GM12878 (cell line): ENCODE data around the gene EXD1. TPM values are rescaled to one million over a fixed set of nuclear protein-coding genes. Genes with fewer than 3 reads are reported as not detected.
"Not testable (repeated sequence)": the region's sequence is repeated elsewhere in the genome, so short reads cannot be mapped to it uniquely, and the experiment has no call there.

Experiments used
- ATAC-seq: fragments of 200-7000 bp; cut with Tn5 transposase; 3 replicates; pipeline ENCODE4 v1.9.1; 2020; ENCODE audit warnings: mild to moderate bottlenecking, moderate library complexity
- BruUV-seq: library from RNA; stranded (reverse); fragments of 400-500 nt; replicated peaks from 2 replicates; lab custom pipeline; 2021; lab: Mats Ljungman, UMichigan
- CTCF ChIA-PET: fragments of 300-600 bp; sonication (Branson Sonifier 250); formaldehyde crosslinking; extraction: SDS; loops from one replicate; lab custom pipeline; 2021; ENCODE audit warnings: inconsistent platforms; lab: Yijun Ruan, JAX
- POLR2A ChIA-PET: fragments of 350-600 bp; formaldehyde crosslinking; extraction: SDS; loops from one replicate; lab custom pipeline; 2021; ENCODE audit warnings: inconsistent platforms; lab: Charles Lee
- RAD21 ChIA-PET: fragments of 300-600 bp; sonication (Branson Sonifier 250); formaldehyde crosslinking; loops from one replicate; lab custom pipeline; 2023; ENCODE audit warnings: antibody characterized with exemption; ENCODE audit not compliant: unreplicated experiment; lab: Charles Lee
- SMC1A ChIA-PET: fragments of 300-600 bp; sonication (Branson Sonifier 250); formaldehyde crosslinking; loops from one replicate; lab custom pipeline; 2023; ENCODE audit not compliant: unreplicated experiment, uncharacterized antibody; lab: Charles Lee
- DNase-seq: peaks from one replicate; pipeline ENCODE4 v3.0.0-alpha.2; 2011; ENCODE audit warnings: low read depth, low spot score
- FAIRE-seq: peaks from 3 replicates; lab custom pipeline; 2011; peaks lifted over from hg19 to GRCh38; lab: Jason Lieb, UNC
- H2AFZ ChIP-seq: 2 replicates; pipeline ENCODE4 v1.6.0; 2011; ENCODE audit warnings: low read depth, low read length, control low read depth; ENCODE audit not compliant: control insufficient read depth
- H3K27ac ChIP-seq: 2 replicates; pipeline ENCODE4 v1.5.1; 2011; ENCODE audit warnings: control low read depth; ENCODE audit not compliant: control insufficient read depth, insufficient read depth
- H3K27me3 ChIP-seq, 2 experiments: replicated peaks in 1 of 2; 2 replicates each; pipeline versions ENCODE4 v1.6.0 to v1.6.1; 2011; ENCODE audit warnings: low read length in 1 of 2; ENCODE audit not compliant: control insufficient read depth in 2 of 2, insufficient read depth in 2 of 2
- H3K36me3 ChIP-seq, 2 experiments: 2 replicates each; pipeline ENCODE4 v1.5.1; 2011; ENCODE audit warnings: low read length in 1 of 2; ENCODE audit not compliant: control insufficient read depth in 2 of 2, insufficient read depth in 2 of 2
- H3K4me1 ChIP-seq: 2 replicates; pipeline ENCODE4 v1.6.1; 2011; ENCODE audit warnings: mild to moderate bottlenecking, low read length, moderate library complexity, mixed read lengths; ENCODE audit not compliant: control insufficient read depth, insufficient read depth
- H3K4me2 ChIP-seq: 2 replicates; pipeline ENCODE4 v1.6.0; 2011; ENCODE audit warnings: control low read depth; ENCODE audit not compliant: control insufficient read depth, insufficient read depth
- H3K4me3 ChIP-seq: fragments of 200-600 bp; sonication (generic); 2 replicates; pipeline ENCODE4 v1.5.1; 2016
- H3K79me2 ChIP-seq: 2 replicates; pipeline ENCODE4 v1.6.0; 2011; ENCODE audit warnings: low read length; ENCODE audit not compliant: control insufficient read depth, insufficient read depth
- H3K9ac ChIP-seq: 2 replicates; pipeline ENCODE4 v1.8.0; 2011; ENCODE audit warnings: low read length, control low read depth, mixed read lengths; ENCODE audit not compliant: control insufficient read depth, insufficient read depth
- H3K9me3 ChIP-seq: replicated peaks from 3 replicates; pipeline ENCODE4 v1.5.1; 2011; ENCODE audit warnings: mild to moderate bottlenecking, low read length; ENCODE audit not compliant: control insufficient read depth, insufficient read depth
- H4K20me1 ChIP-seq: 2 replicates; pipeline ENCODE4 v1.6.0; 2011; ENCODE audit not compliant: control insufficient read depth, insufficient read depth
- WGBS: methylation state at CpG from one replicate; pipeline ENCODE4 v1.1.6; 2016; ENCODE audit warnings: low lambda C conversion rate; ENCODE audit not compliant: insufficient replicate concordance, insufficient coverage; ENCODE audit errors: missing lambda C conversion rate; 5-methylcytosine and 5-hydroxymethylcytosine counted together
- in situ Hi-C: fragments of 300-500 bp; cut with MboI; formaldehyde crosslinking; loops from 9 replicates; pipeline ENCODE4 v1.14.3; 2018; ENCODE audit warnings: mixed read lengths
- intact Hi-C: fragments of 100-400 bp; cut with micrococcal nuclease; formaldehyde crosslinking; loops from one replicate; pipeline ENCODE4 v1.14.2; 2022; ENCODE audit not compliant: unreplicated experiment
- polyA plus RNA-seq, 11 experiments: library from polyadenylated mRNA; depleted of rRNA in 4 of 11; unstranded in 6 of 11; stranded (reverse) in 5 of 11; fragments of >200 nt; fragmentation: Nextera tagmentation in 4 of 11; fragmentation: Illumina TruSeq in 1 of 11; extraction: Ambion mirVana in 4 of 11; extraction: Trizol in 1 of 11; gene quantifications; 1 replicate in 1 of 11; 2 replicates in 10 of 11; pipeline versions ENCODE4 v1.2.1 to v1.2.3, GENCODE V29; 2011 to 2016; ENCODE audit warnings: inconsistent platforms in 2 of 11, missing spikeins in 2 of 11, low read depth in 1 of 11
- total RNA-seq, 4 experiments: library from RNA; depleted of rRNA in 3 of 4; stranded (reverse); fragments of >200 nt in 3 of 4; fragmentation: Illumina TruSeq in 1 of 4; extraction: Trizol in 1 of 4; gene quantifications; 2 replicates each; pipeline versions ENCODE4 v1.2.1 to v1.2.3, GENCODE V29; 2013 to 2021

The EXD1 gene
- total and polyA plus RNA-seq, 10 of the 15 experiments (the other 5 are each of a cell fraction or from before 2014, with no cell fraction given): 0.19 TPM; not detected in 9

DNA sequence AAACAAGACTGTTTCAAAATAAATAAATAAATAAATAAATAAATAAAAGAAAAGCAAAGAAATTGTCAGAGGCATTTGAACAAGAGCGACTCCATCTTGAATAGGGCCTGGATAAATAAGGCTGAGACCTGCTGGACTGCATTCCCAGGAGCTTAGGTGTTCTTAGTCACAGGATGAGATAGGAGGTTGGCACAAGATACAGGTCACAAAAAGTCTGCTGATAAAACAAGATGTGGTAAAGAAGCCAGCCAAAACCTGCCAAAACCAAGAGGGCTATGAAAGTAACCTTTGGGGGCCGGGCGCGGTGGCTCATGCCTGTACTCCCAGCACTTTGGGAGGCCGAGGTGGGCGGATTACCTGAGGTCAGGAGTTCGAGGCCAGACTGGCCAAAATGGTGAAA lies 91.4 kb downstream of the EXD1 start:
- 65% methylated on average over 7 of the region's 7 CpGs for WGBS
- H3K9me3 ChIP-seq, H3K9ac ChIP-seq, ATAC-seq, intact Hi-C loops, RAD21 ChIA-PET, H3K27me3 ChIP-seq, H3K79me2 ChIP-seq, CTCF ChIA-PET, in situ Hi-C loops, H4K20me1 ChIP-seq, BruUV-seq, H3K4me1 ChIP-seq, H3K27ac ChIP-seq, SMC1A ChIA-PET, H3K4me2 ChIP-seq, POLR2A ChIA-PET, H3K36me3 ChIP-seq, FAIRE-seq, H2AFZ ChIP-seq, H3K4me3 ChIP-seq, DNase-seq: not testable (repeated sequence)

DNA sequence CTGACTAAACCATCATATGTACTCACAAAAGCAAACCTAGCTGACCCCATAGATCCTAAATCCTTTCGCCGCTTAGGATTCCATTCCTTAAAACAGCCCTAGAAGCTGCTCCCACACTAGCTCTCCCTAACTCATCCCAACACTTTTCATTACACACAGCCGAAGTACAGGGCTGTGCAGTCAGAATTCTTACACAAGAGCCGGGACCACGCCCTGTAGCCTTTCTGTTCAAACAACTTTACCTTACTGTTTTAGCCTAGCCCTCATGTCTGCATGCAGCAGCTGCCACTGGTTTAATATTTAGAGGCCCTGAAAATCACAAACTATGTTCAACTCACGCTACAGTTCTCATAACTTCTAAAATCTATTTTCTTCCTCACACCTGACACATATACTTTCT lies 95.0 kb downstream of the EXD1 start:
- H3K4me3 ChIP-seq, intact Hi-C loops, in situ Hi-C loops, DNase-seq, H2AFZ ChIP-seq, H3K36me3 ChIP-seq, H3K79me2 ChIP-seq, H3K4me1 ChIP-seq, CTCF ChIA-PET, H3K9me3 ChIP-seq, H4K20me1 ChIP-seq, H3K27me3 ChIP-seq, H3K4me2 ChIP-seq, SMC1A ChIA-PET, H3K9ac ChIP-seq, POLR2A ChIA-PET, FAIRE-seq, H3K27ac ChIP-seq, BruUV-seq, ATAC-seq: not testable (repeated sequence)
- RAD21 ChIA-PET: interaction anchor here (1.1 kb wide), 1 partner anchor 15 kb away, joined by 4 read pairs; no protein-coding TSS in a partner anchor
- 79% methylated on average over 6 of the region's 6 CpGs for WGBS
